SU-DHL-6 (cell line): ENCODE data around the gene SAMD10.

Experiments
- EZH2phosphoT487 ChIP-seq: fragments of 200-600 bp; sonication (generic), shearing (Covaris generic); conservative IDR thresholded peaks from 2 replicates; pipeline ENCODE4 v1.6.1; 2018; ENCODE audit warnings: mild to moderate bottlenecking, antibody characterized with exemption, low read length, moderate library complexity, mixed read lengths
- TF ChIP-seq, protein P1 (sequence below): fragments of 200-600 bp; sonication (generic); IDR thresholded peaks from one replicate; pipeline ENCODE4 v1.5.1; 2017; ENCODE audit warnings: antibody characterized with exemption, mild to moderate bottlenecking, low read length, moderate library complexity; ENCODE audit not compliant: insufficient read depth, poor library complexity, severe bottlenecking

DNA sequence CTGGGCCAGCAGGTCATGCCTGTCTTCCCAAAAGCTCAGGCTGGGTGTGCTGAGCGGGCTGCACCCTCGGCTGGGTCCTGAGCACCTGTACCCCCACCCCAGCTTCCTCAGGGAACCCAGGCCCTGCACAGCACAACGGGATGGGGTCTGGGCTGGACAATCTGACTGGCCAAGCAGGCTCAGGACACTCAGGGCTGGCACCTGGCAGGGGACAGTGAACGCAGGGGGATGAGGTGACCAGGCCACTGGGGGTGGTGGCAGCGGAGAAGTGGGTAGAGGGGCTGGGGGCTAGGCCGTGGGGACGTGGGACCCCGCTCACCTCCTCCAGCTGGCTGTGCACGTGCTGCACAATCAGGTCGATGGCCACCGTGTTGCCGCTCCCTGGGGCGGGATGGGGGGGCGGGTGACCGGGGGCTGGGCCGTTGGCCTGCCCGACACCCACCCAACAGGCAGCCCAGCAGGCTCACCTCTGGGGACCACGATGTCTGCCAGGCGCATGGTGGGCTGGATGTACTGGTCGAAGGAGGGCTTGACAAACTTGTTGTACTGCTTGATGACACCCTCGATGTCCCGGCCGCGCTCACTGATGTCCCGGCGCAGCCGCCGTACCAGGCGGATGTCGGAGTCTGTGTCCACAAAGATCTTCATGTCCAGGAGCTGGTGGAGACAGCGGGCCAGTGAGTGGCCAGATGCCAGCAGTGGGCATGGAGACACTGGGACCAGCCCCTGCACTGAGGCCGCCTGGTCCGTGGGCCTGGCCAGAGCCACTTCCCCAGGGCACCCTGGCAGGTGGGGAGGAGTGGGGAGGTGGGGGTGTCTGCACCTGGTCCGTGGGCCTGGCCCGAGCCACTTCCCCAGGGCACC is 35.1 kb downstream of the SAMD10 start:
- TF ChIP-seq, protein P1, sequence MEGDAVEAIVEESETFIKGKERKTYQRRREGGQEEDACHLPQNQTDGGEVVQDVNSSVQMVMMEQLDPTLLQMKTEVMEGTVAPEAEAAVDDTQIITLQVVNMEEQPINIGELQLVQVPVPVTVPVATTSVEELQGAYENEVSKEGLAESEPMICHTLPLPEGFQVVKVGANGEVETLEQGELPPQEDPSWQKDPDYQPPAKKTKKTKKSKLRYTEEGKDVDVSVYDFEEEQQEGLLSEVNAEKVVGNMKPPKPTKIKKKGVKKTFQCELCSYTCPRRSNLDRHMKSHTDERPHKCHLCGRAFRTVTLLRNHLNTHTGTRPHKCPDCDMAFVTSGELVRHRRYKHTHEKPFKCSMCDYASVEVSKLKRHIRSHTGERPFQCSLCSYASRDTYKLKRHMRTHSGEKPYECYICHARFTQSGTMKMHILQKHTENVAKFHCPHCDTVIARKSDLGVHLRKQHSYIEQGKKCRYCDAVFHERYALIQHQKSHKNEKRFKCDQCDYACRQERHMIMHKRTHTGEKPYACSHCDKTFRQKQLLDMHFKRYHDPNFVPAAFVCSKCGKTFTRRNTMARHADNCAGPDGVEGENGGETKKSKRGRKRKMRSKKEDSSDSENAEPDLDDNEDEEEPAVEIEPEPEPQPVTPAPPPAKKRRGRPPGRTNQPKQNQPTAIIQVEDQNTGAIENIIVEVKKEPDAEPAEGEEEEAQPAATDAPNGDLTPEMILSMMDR, result no peak
- TF ChIP-seq EZH2phosphoT487, result no peak
